OCI-LY3 (cell line): ENCODE data around the gene DTYMK.

Source experiments
- H2AFZ ChIP-seq: fragments of 200-600, 300-600 bp; shearing (Covaris generic); 2 replicates; pipeline ENCODE4 v1.6.0; 2014; ENCODE audit warnings: antibody characterized with exemption, low read depth, low read length
- H3K27ac ChIP-seq: fragments of 200-600, 300-600 bp; sonication (generic); 2 replicates; pipeline ENCODE4 v1.5.1; 2014; ENCODE audit warnings: mild to moderate bottlenecking, low read length, moderate library complexity, mixed read lengths
- H3K27me3 ChIP-seq: fragments of 200-600, 300-600 bp; sonication (generic); 2 replicates; pipeline ENCODE4 v1.6.1; 2014; ENCODE audit warnings: low read depth, low read length, mixed read lengths
- H3K36me3 ChIP-seq: fragments of 200-600, 300-600 bp; sonication (generic); replicated peaks from 2 replicates; pipeline ENCODE3; 2014; ENCODE audit warnings: low read depth, low read length, mixed read lengths
- H3K4me1 ChIP-seq: fragments of 300-600, 200-600 bp; sonication (generic); 2 replicates; pipeline ENCODE4 v1.6.1; 2014; ENCODE audit warnings: low read length, mixed read lengths
- H3K4me2 ChIP-seq: fragments of 200-600, 300-600 bp; sonication (generic); 2 replicates; pipeline ENCODE4 v1.6.1; 2014; ENCODE audit warnings: low read length, mixed read lengths
- H3K4me3 ChIP-seq: fragments of 300-600, 200-600 bp; sonication (generic); 2 replicates; pipeline ENCODE4 v1.5.1; 2014; ENCODE audit warnings: antibody characterized with exemption, mild to moderate bottlenecking, low read length, moderate library complexity
- H3K79me2 ChIP-seq: fragments of 300-600, 200-600 bp; shearing (Covaris generic); 2 replicates; pipeline ENCODE4 v1.6.1; 2014; ENCODE audit warnings: mild to moderate bottlenecking, low read length, mixed read lengths
- H3K9ac ChIP-seq: fragments of 300-600, 200-600 bp; shearing (Covaris generic); 2 replicates; pipeline ENCODE4 v1.6.0; 2014; ENCODE audit warnings: mild to moderate bottlenecking, low read length, moderate library complexity
- H3K9me3 ChIP-seq: fragments of 200-600, 300-600 bp; shearing (Covaris generic); 2 replicates; pipeline ENCODE4 v1.6.1; 2014; ENCODE audit warnings: low read length, mixed read lengths; ENCODE audit not compliant: insufficient read depth
- H4K20me1 ChIP-seq: fragments of 200-600, 300-600 bp; sonication (generic); 2 replicates; pipeline ENCODE4 v1.6.1; 2016; ENCODE audit warnings: low read length, mixed read lengths; ENCODE audit not compliant: insufficient read depth
- CTCF ChIP-seq: fragments of 200-600, 300-600 bp; sonication (generic); IDR thresholded peaks from 2 replicates; pipeline ENCODE4 v1.5.1; 2014; ENCODE audit warnings: antibody characterized with exemption, low read length, low read depth
- EZH2phosphoT487 ChIP-seq: fragments of 200-600 bp; shearing (Covaris generic); IDR thresholded peaks from 2 replicates; pipeline ENCODE4 v1.6.1; 2018; ENCODE audit warnings: antibody characterized with exemption, mixed run types, low read depth

The DTYMK gene

GRCh38 chr2:241672243-241673188, 14.1 kb downstream of the DTYMK start:
- H3K4me2 ChIP-seq = no peak overlapping the region
- TF ChIP-seq CTCF (no peak), EZH2phosphoT487 (no peak)
- H4K20me1 ChIP-seq = no peaks in the 10 kb centered on the region
- H3K27me3 ChIP-seq = no peaks in the 10 kb centered on the region
- no peaks in the 10 kb centered on the region for H3K9me3 ChIP-seq
- H3K4me3 ChIP-seq = no peak overlapping the region
- no peaks in the 10 kb centered on the region for H3K36me3 ChIP-seq
- H3K27ac ChIP-seq = no peak overlapping the region
- H3K9ac ChIP-seq = no peak overlapping the region
- no peaks in the 10 kb centered on the region for H3K4me1 ChIP-seq
- H2AFZ ChIP-seq = no peak overlapping the region
- no peaks in the 10 kb centered on the region for H3K79me2 ChIP-seq

GRCh38 chr2:241671457-241672240, 15.0 kb downstream of the DTYMK start:
- H3K79me2 ChIP-seq = no peaks in the 10 kb centered on the region
- H3K4me3 ChIP-seq = no peak overlapping the region
- H3K36me3 ChIP-seq = no peaks in the 10 kb centered on the region
- H3K9ac ChIP-seq = no peak overlapping the region
- H3K9me3 ChIP-seq = no peaks in the 10 kb centered on the region
- TF ChIP-seq CTCF (no peak), EZH2phosphoT487 (no peak)
- no peaks in the 10 kb centered on the region for H3K27me3 ChIP-seq
- no peak overlapping the region for H3K4me2 ChIP-seq
- no peak overlapping the region for H3K27ac ChIP-seq
- H3K4me1 ChIP-seq = no peaks in the 10 kb centered on the region
- H2AFZ ChIP-seq = no peak overlapping the region
- no peaks in the 10 kb centered on the region for H4K20me1 ChIP-seq

- no peak overlapping the region for H3K27ac ChIP-seq
- no peaks in the 10 kb centered on the region for H3K4me1 ChIP-seq
- H3K79me2 ChIP-seq = no peaks in the 10 kb centered on the region
- no peaks in the 10 kb centered on the region for H4K20me1 ChIP-seq
- TF ChIP-seq CTCF (no peak), EZH2phosphoT487 (no peak)
- H3K36me3 ChIP-seq = no peaks in the 10 kb centered on the region
- no peak overlapping the region for H2AFZ ChIP-seq
- H3K9ac ChIP-seq = no peak overlapping the region
- H3K27me3 ChIP-seq = no peaks in the 10 kb centered on the region
- no peak overlapping the region for H3K4me2 ChIP-seq
- H3K4me3 ChIP-seq = no peak overlapping the region
- no peaks in the 10 kb centered on the region for H3K9me3 ChIP-seq
Measured at GRCh38 chr2:241670333-241671110, 16.1 kb downstream of the DTYMK start.
